HFFc6 (cell line): ENCODE measurements around the gene MXD3. TPM values are rescaled to one million over a fixed set of nuclear protein-coding genes. Genes with fewer than 3 reads are reported as not detected.
"Not testable (repeated sequence)": the region's sequence is repeated elsewhere in the genome, so short reads cannot be mapped to it uniquely, and the experiment has no call there.

Source experiments
- DNase-seq: peaks from one replicate; pipeline ENCODE4 v3.0.0-alpha.2; 2018
- H3K27ac Mint-ChIP-seq: 2 replicates; pipeline ENCODE4 v1.8.0; 2020; ENCODE audit warnings: mild to moderate bottlenecking, mixed read lengths
- H3K27me3 Mint-ChIP-seq: 2 replicates; pipeline ENCODE4 v1.8.0; 2021; ENCODE audit warnings: mild to moderate bottlenecking, moderate library complexity, mixed read lengths; ENCODE audit not compliant: insufficient read depth
- H3K36me3 Mint-ChIP-seq: 2 replicates; pipeline ENCODE4 v1.8.0; 2021; ENCODE audit warnings: low read depth, mixed read lengths
- H3K4me1 Mint-ChIP-seq: 2 replicates; pipeline ENCODE4 v1.8.0; 2020; ENCODE audit warnings: low read depth, mixed read lengths
- H3K4me3 Mint-ChIP-seq: 2 replicates; pipeline ENCODE4 v1.8.0; 2020; ENCODE audit warnings: mild to moderate bottlenecking, moderate library complexity, mixed read lengths
- H3K9me3 Mint-ChIP-seq: 2 replicates; pipeline ENCODE4 v1.8.0; 2020; ENCODE audit warnings: mild to moderate bottlenecking, mixed read lengths
- CTCF ChIP-seq: fragments of 200-600 bp; sonication (generic); IDR thresholded peaks from 2 replicates; pipeline ENCODE4 v1.5.0; 2021; ENCODE audit warnings: antibody characterized with exemption, mild to moderate bottlenecking
- total RNA-seq, 6 experiments: library from RNA; stranded (reverse); fragmentation: NEBNext Ultra II Directional; extraction: Animal tissue kit (Norgen Biotek cat#: 25700); gene quantifications; 2 replicates in 1 of 6; 3 replicates in 5 of 6; pipeline ENCODE4 v1.2.3, GENCODE V29; 2021

MXD3 gene
- total RNA-seq, 6 experiments from 2014 or later = 7.7 to 17.0 (median 15.3) TPM

DNA sequence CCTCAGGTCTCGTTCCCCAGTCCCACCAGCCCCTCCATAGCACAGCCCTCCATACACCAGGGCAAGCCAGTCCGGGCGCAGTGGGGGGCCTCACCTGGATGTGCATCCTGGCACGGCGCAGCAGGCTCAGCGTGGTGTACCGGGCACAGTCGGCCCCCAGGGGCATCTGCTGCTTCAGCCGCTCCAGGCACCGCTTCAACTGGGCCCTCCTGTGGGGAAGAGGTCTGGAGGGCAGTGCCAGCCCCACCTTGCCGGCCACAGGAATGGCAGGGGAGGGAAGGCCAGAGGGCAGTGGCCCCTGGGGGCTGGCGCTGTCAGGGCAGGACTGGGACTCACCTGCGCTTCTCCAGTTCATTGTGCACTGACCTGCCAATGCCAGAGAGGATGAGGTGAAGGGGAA lies 1.4 kb downstream of the MXD3 start:
- no peak for DNase-seq
- H3K4me1 Mint-ChIP-seq = peaks cover 40% of the 10 kb centered on the region
- peaks cover 12% of the 10 kb centered on the region for H3K27me3 Mint-ChIP-seq
- peaks cover 23% of the 10 kb centered on the region for H3K36me3 Mint-ChIP-seq
- peak overlapping the region; percentile 90 for H3K4me3 Mint-ChIP-seq
- H3K9me3 Mint-ChIP-seq = no peaks in the 10 kb centered on the region
- H3K27ac Mint-ChIP-seq = no peak overlapping the region; the same call in 1 of the 2 replicates
- TF ChIP-seq CTCF = no peak

DNA sequence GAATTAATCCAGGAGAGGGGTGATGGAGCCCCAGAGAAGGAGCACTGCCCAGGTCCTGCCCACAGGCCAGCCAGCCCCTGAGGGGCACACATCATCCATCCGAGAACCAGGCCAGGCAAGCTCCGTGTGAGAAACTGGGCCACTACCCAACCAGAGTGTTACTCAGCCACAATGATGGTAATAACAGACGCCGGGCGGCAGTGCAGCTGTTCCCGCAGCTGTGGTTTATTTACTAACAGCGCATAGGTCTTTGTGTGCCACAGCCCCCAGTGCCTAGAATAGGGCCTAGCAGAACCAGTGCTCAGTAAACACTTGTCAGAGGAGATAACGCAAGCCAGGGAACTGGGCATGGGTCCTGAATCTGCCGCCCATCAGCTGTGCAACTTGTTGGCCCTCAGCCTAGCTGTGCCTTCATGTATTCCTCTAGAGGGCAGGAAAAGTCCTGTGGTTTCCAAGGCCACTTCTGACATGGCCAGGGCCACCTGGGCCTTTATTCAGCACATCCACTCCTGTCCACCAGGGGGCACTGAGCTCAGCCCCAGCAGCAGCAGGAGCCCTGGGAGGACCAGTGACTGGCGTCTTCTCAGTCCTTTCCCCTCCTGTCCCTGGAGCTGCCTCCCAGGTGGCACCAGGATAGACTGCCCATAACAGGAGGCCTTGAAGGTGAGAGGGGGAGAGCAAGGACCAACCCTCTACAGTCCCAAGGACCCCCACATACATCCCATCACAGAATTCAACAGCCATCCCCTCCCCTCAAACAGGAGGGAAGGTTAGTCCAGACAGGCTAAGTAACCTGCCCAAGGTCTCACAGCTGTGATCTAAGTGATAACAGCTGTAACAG lies 2.1 kb downstream of the MXD3 start:
- Mint-ChIP-seq H3K27ac (peak overlapping the region; percentile 62; the same call in 1 of the 2 replicates), H3K4me1 (peaks cover 48% of the 10 kb centered on the region), H3K9me3 (no peaks in the 10 kb centered on the region), H3K4me3 (peak overlapping the region; percentile 90), H3K36me3 (peaks cover 30% of the 10 kb centered on the region), H3K27me3 (peaks cover 16% of the 10 kb centered on the region)
- peak; percentile 68 for DNase-seq
- peak; percentile 96 for TF ChIP-seq CTCF

DNA sequence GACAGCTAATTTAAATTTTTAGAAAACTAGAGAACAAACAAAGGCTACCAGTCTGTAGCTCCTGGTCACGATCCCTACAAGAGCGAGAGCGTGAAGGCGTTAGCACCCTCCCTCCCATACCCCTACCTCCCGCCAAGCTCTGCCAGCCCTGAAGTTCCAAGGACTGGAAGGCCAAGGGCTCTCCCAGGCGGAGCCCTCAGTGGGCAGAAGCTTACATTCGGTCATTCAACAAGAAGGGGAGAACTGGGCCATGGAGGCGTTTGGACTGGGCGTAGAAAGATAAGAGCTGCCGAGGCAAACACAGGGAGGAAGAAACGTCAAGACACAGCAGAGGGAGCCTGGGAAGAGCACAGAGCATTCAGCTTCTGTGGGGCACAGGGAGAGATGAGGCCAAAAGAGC lies 3.0 kb downstream of the MXD3 start:
- Mint-ChIP-seq H3K36me3 (peaks cover 38% of the 10 kb centered on the region), H3K27ac (no peak overlapping the region; the same call in 1 of the 2 replicates), H3K4me3 (no peak overlapping the region), H3K27me3 (peaks cover 20% of the 10 kb centered on the region), H3K4me1 (peaks cover 55% of the 10 kb centered on the region), H3K9me3 (no peaks in the 10 kb centered on the region)
- no peak for TF ChIP-seq CTCF
- DNase-seq = no peak

DNA sequence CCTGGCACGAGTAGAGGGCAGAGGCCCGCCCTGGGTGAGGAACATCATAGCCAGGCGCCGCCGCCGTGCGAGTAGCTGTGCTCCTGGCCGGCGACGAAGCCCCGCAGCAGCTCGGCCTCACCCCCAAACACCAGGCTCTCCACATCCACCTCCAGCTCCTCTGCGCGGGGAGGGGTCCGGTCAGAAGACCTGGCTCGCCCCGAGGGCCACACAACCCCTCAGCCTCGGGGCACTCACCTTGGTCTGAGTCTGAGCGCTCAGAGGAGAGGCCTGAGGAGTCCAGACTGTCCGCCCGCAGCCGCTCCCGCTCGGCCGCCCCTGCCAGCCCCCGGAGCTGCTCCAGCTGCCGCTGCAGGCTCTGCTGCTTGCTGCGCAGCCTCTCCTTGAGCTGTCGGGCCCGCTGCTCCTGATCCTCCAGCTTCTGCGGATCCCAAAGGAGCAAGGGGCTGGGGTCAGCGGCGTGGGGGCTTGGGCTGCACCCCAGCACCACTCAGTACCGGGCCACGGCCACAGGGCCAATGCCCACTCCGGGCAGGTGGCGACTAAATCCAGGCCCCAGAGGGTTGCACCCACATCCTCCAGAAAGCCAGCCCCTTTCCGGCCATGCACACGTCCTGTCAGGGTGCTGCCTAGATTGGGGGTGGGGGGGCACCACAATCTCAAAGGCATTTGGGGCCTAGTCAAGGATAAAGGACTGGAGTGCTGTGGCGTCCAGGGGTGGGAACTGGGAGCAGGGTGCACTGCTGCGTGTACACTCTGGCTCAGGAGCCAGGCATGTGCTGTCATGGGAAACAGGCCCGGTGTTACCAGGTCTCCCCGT lies 3.9 kb downstream of the MXD3 start:
- no peak overlapping the region for H3K27ac Mint-ChIP-seq
- TF ChIP-seq CTCF = no peak
- peaks cover 38% of the 10 kb centered on the region for H3K36me3 Mint-ChIP-seq
- DNase-seq = no peak
- no peaks in the 10 kb centered on the region for H3K9me3 Mint-ChIP-seq
- peaks cover 51% of the 10 kb centered on the region for H3K4me1 Mint-ChIP-seq
- H3K4me3 Mint-ChIP-seq = no peak overlapping the region
- peaks cover 23% of the 10 kb centered on the region for H3K27me3 Mint-ChIP-seq

- Mint-ChIP-seq H3K27ac (peak overlapping the region; percentile 36; the same call in 1 of the 2 replicates), H3K9me3 (no peaks in the 10 kb centered on the region), H3K4me3 (no peak overlapping the region), H3K4me1 (peaks cover 56% of the 10 kb centered on the region), H3K27me3 (peaks cover 28% of the 10 kb centered on the region), H3K36me3 (peaks cover 38% of the 10 kb centered on the region)
- peak; percentile 26; the same call in 1 of the 2 replicates for TF ChIP-seq CTCF
- no peak for DNase-seq
These were observed 4.8 kb downstream of the MXD3 start for GRCh38 chr5:177306674-177307543.

- Mint-ChIP-seq H3K4me1 (peaks cover 62% of the 10 kb centered on the region), H3K27me3 (peaks cover 28% of the 10 kb centered on the region), H3K36me3 (peaks cover 38% of the 10 kb centered on the region), H3K27ac (peak overlapping the region; percentile 36), H3K4me3 (peak overlapping the region; percentile 95; the same call in 1 of the 2 replicates)
- DNase-seq, H3K9me3 Mint-ChIP-seq: not testable (repeated sequence)
These were observed 5.5 kb downstream of the MXD3 start for GRCh38 chr5:177306103-177306640.
